ENCODE results near the gene STAMBPL1. TPM values are rescaled to one million over a fixed set of nuclear protein-coding genes. Genes with fewer than 3 reads are reported as not detected.

The STAMBPL1 gene
- total and polyA plus RNA-seq, 2 experiments from 2014 or later, result 7.9 to 36.0 TPM

DNA sequence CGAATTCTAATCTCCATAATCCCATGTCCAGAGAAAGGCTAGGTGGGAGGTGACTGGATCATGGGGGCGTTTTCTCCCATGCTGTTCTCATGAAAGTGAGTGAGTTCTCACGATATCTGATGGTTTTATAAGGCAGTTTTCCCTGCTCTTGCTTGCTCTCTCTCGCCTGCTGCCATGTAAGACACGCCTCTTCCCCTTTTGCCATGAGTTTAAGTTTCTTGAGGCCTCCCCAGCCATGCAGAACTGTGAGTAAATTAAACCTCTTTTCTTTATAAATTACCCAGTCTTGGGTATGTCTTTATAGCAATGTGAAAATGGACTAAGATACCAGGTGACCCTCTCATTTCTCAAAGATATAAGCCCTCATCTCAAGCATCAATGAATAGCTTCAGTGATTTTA, 73.6 kb downstream of the STAMBPL1 start:
- DNase-seq (ENCODE audit: low read depth in 1 of 2, low spot score in 1 of 2), result no peak
- Histone ChIP-seq H3K36me3 (no peaks in the 10 kb centered on the region), H3K9me3 (ENCODE audit: low read depth) (no peaks in the 10 kb centered on the region), H3K4me1 (ENCODE audit: low read depth) (peaks cover 42% of the 10 kb centered on the region), H3K27me3 (no peaks in the 10 kb centered on the region), H3K4me3 (no peak overlapping the region), H3K27ac (peak overlapping the region; percentile 97)
- TF ChIP-seq, protein P1, sequence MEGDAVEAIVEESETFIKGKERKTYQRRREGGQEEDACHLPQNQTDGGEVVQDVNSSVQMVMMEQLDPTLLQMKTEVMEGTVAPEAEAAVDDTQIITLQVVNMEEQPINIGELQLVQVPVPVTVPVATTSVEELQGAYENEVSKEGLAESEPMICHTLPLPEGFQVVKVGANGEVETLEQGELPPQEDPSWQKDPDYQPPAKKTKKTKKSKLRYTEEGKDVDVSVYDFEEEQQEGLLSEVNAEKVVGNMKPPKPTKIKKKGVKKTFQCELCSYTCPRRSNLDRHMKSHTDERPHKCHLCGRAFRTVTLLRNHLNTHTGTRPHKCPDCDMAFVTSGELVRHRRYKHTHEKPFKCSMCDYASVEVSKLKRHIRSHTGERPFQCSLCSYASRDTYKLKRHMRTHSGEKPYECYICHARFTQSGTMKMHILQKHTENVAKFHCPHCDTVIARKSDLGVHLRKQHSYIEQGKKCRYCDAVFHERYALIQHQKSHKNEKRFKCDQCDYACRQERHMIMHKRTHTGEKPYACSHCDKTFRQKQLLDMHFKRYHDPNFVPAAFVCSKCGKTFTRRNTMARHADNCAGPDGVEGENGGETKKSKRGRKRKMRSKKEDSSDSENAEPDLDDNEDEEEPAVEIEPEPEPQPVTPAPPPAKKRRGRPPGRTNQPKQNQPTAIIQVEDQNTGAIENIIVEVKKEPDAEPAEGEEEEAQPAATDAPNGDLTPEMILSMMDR (IDR thresholded peaks at IDR 0.05; ENCODE audit: low read depth, low read length), result no peak

- Histone ChIP-seq H3K4me3 (no peak overlapping the region), H3K4me1 (ENCODE audit: low read depth) (peaks cover 33% of the 10 kb centered on the region), H3K9me3 (ENCODE audit: low read depth) (no peaks in the 10 kb centered on the region), H3K36me3 (no peaks in the 10 kb centered on the region), H3K27me3 (no peaks in the 10 kb centered on the region), H3K27ac (no peak overlapping the region)
- DNase-seq (ENCODE audit: low read depth in 1 of 2, low spot score in 1 of 2), result no peak
- TF ChIP-seq, protein P1 (IDR thresholded peaks at IDR 0.05; ENCODE audit: low read depth, low read length), result no peak
These were observed 74.5 kb downstream of the STAMBPL1 start for GRCh38 chr10:88954458-88955083.

- no peaks in the 10 kb centered on the region for H3K36me3 ChIP-seq
- H3K9me3 ChIP-seq (ENCODE audit: low read depth), result peaks cover 2% of the 10 kb centered on the region
- H3K27me3 ChIP-seq, result no peaks in the 10 kb centered on the region
- no peak overlapping the region for H3K4me3 ChIP-seq
- H3K4me1 ChIP-seq (ENCODE audit: low read depth), result peaks cover 5% of the 10 kb centered on the region
- TF ChIP-seq, protein P1 (IDR thresholded peaks at IDR 0.05; ENCODE audit: low read depth, low read length), result no peak
- DNase-seq (ENCODE audit: low read depth in 1 of 2, low spot score in 1 of 2), result no peak
- H3K27ac ChIP-seq, result no peak overlapping the region
These were observed 77.3 kb downstream of the STAMBPL1 start for GRCh38 chr10:88957381-88957780.

DNA sequence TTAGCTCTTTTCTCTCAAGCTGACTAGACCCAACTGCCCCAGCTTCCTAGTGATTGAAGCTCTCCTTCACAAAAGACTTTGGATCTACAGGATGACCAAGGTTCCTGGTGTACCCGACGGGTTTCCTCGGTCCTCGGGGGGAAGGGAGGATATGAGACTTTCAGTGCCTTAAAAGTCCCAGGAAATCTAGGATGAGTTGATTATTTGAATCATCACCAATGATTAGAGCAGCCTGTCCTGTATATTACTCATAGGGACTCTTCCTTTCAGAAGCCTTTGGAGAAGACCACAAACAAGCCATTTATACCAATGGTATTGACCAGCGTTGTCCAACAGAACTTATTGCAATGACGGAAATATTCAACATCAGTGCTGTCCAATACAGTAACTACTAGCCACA, 78.7 kb downstream of the STAMBPL1 start:
- Histone ChIP-seq H3K4me3 (no peak overlapping the region), H3K27ac (no peak overlapping the region), H3K27me3 (no peaks in the 10 kb centered on the region), H3K4me1 (ENCODE audit: low read depth) (no peaks in the 10 kb centered on the region), H3K9me3 (ENCODE audit: low read depth) (peaks cover 2% of the 10 kb centered on the region), H3K36me3 (no peaks in the 10 kb centered on the region)
- TF ChIP-seq, protein P1 (IDR thresholded peaks at IDR 0.05; ENCODE audit: low read depth, low read length), result no peak
- no peak for DNase-seq (ENCODE audit: low read depth in 1 of 2, low spot score in 1 of 2)

DNA sequence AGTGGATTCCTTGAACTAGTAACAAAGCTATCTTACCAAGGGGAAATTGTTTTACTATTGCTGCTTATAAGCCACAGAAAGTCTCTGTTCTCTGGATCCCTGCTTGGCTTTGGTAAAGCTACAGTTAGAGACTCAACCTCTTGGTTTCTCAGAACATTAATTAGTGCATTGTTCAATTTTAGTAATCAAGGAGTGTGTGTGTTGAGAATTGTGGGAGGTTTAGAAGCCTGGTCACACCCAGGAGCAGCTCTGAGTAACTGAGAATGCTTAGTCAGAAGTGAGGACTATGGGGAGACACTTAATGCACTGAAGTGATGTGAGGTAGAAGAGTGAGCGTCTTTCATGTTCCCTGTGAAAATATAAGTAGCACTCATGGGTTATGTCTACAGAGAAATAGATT, 80.8 kb downstream of the STAMBPL1 start:
- Histone ChIP-seq H3K4me3 (no peak overlapping the region), H3K27ac (no peak overlapping the region), H3K27me3 (no peaks in the 10 kb centered on the region), H3K4me1 (ENCODE audit: low read depth) (peaks cover 2% of the 10 kb centered on the region), H3K36me3 (no peaks in the 10 kb centered on the region), H3K9me3 (ENCODE audit: low read depth) (peaks cover 2% of the 10 kb centered on the region)
- no peak for DNase-seq (ENCODE audit: low read depth in 1 of 2, low spot score in 1 of 2)
- TF ChIP-seq, protein P1 (IDR thresholded peaks at IDR 0.05; ENCODE audit: low read depth, low read length), result no peak
